COR-L47 (cell line): ENCODE measurements around the gene NADSYN1.

Source experiments
- DNase-seq: peaks from one replicate; lab custom pipeline; 2025; lab: John Stamatoyannopoulos, UW

The NADSYN1 gene

GRCh38 chr11:71491531-71491930, 38.5 kb downstream of the NADSYN1 start:
- DNase-seq, result no peak

GRCh38 chr11:71491940-71492339, 38.9 kb downstream of the NADSYN1 start:
- DNase-seq, result no peak

- DNase-seq, result no peak
Observed at GRCh38 chr11:71495286-71496230, 42.6 kb downstream of the NADSYN1 start.

GRCh38 chr11:71496421-71496820, 43.4 kb downstream of the NADSYN1 start:
- no peak for DNase-seq

- no peak for DNase-seq
Observed at GRCh38 chr11:71498091-71498490, 45.1 kb downstream of the NADSYN1 start.

GRCh38 chr11:71499125-71499524, 46.1 kb downstream of the NADSYN1 start:
- peak; percentile 29 for DNase-seq

GRCh38 chr11:71499546-71499945, 46.5 kb downstream of the NADSYN1 start:
- no peak for DNase-seq

GRCh38 chr11:71500601-71501021, 47.6 kb downstream of the NADSYN1 start:
- DNase-seq, result peak; percentile 34

- DNase-seq, result no peak
Observed at GRCh38 chr11:71501071-71501985, 48.3 kb downstream of the NADSYN1 start.

- DNase-seq, result no peak
Observed at GRCh38 chr11:71502026-71502425, 49.0 kb downstream of the NADSYN1 start.

- DNase-seq, result no peak
Observed at GRCh38 chr11:71502871-71503435, 50.0 kb downstream of the NADSYN1 start.

GRCh38 chr11:71504531-71504930, 51.5 kb downstream of the NADSYN1 start:
- peak; percentile 82 for DNase-seq

GRCh38 chr11:71505001-71505400, 52.0 kb downstream of the NADSYN1 start:
- peak; percentile 11 for DNase-seq

- no peak for DNase-seq
Observed at GRCh38 chr11:71505781-71506180, 52.8 kb downstream of the NADSYN1 start.

GRCh38 chr11:71507102-71507501, 54.1 kb downstream of the NADSYN1 start:
- no peak for DNase-seq

GRCh38 chr11:71518506-71519471, 65.8 kb downstream of the NADSYN1 start:
- no peak for DNase-seq

GRCh38 chr11:71519546-71519945, 66.5 kb downstream of the NADSYN1 start:
- DNase-seq, result no peak

GRCh38 chr11:71525188-71525937, 72.4 kb downstream of the NADSYN1 start:
- DNase-seq, result no peak

- no peak for DNase-seq
Observed at GRCh38 chr11:71525938-71526495, 73.0 kb downstream of the NADSYN1 start.
